ENCODE data around the gene PWWP2B.

DNA sequence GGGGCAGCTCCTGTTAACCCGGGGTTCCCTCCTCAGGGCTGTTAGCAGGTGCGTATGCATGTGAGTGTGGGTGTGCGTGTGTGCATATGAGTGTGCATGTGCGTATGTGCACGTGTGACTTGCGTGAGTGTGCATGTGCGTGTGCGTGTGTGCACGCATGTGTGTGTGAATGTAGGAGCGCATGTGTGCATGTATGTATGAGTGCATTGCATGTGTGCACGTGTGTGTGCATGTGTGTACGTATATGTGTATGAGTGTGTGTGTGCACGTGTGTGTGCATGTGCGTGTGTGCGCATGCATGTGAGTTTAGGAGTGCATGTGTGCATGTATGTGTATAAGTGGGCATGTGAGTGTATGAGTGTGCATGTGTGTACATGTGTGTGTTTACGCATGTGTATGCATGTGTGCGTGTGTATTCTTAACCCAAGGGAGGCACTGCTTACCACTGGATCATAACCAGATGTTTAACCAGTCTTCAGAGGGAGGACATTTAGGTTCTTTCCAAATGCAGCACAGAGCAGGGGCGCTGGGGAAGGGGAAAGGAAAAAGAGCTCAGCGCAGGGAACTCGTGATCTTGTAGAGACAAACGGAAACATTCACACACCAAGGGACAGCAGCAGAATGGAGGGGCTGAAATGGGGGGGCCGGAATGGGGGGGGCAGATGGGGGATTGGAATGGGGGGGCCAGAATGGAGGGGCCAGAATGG, 45.0 kb downstream of the PWWP2B start:
- TF ChIP-seq, protein P1, sequence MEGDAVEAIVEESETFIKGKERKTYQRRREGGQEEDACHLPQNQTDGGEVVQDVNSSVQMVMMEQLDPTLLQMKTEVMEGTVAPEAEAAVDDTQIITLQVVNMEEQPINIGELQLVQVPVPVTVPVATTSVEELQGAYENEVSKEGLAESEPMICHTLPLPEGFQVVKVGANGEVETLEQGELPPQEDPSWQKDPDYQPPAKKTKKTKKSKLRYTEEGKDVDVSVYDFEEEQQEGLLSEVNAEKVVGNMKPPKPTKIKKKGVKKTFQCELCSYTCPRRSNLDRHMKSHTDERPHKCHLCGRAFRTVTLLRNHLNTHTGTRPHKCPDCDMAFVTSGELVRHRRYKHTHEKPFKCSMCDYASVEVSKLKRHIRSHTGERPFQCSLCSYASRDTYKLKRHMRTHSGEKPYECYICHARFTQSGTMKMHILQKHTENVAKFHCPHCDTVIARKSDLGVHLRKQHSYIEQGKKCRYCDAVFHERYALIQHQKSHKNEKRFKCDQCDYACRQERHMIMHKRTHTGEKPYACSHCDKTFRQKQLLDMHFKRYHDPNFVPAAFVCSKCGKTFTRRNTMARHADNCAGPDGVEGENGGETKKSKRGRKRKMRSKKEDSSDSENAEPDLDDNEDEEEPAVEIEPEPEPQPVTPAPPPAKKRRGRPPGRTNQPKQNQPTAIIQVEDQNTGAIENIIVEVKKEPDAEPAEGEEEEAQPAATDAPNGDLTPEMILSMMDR (IDR thresholded peaks at IDR 0.05; ENCODE audit: low read length): no peak
- no peak for TF ChIP-seq EZH2 (IDR thresholded peaks at IDR 0.05; ENCODE audit: borderline replicate concordance, low read length)

Data from OCI-LY1 (cell line).